Astrocyte of the spinal cord (primary cell): Measurements from ENCODE around the gene DUSP5.

Source experiments
- DNase-seq: peaks from one replicate; pipeline ENCODE4 v3.0.0; 2011; ENCODE audit warnings: low read depth, low spot score
- H3K4me3 ChIP-seq: 2 replicates; pipeline ENCODE4 v1.5.1; 2011; ENCODE audit warnings: low read depth, mild to moderate bottlenecking, low read length, moderate library complexity
- CTCF ChIP-seq: IDR thresholded peaks from 2 replicates; pipeline ENCODE4 v1.5.1; 2012; ENCODE audit warnings: low read depth, mild to moderate bottlenecking, low read length, inconsistent platforms
- in situ Hi-C: cut with HindIII; loops from 2 replicates; pipeline ENCODE4 v1.10.0; 2017; ENCODE audit warnings: low sequenced_read_pairs

DUSP5 gene

GRCh38 chr10:110488940-110489339, 8.8 kb upstream of the DUSP5 start:
- DNase-seq, result no peak
- H3K4me3 ChIP-seq, result no peak overlapping the region
- in situ Hi-C loops, result no loop called here
- no peak for TF ChIP-seq CTCF

GRCh38 chr10:110490640-110491039, 7.1 kb upstream of the DUSP5 start:
- in situ Hi-C loops, result no loop called here
- no peak for TF ChIP-seq CTCF
- DNase-seq, result no peak
- H3K4me3 ChIP-seq, result no peak overlapping the region

- peak; percentile 17 for DNase-seq
- no peak for TF ChIP-seq CTCF
- H3K4me3 ChIP-seq, result no peak overlapping the region
- in situ Hi-C loops, result no loop called here
These were observed 6.4 kb upstream of the DUSP5 start for GRCh38 chr10:110491346-110491745.

GRCh38 chr10:110492069-110492822, 5.5 kb upstream of the DUSP5 start:
- H3K4me3 ChIP-seq, result no peak overlapping the region
- no peak for TF ChIP-seq CTCF
- in situ Hi-C loops, result no loop called here
- peak; percentile 3 for DNase-seq

GRCh38 chr10:110493832-110494426, 3.8 kb upstream of the DUSP5 start:
- in situ Hi-C loops, result no loop called here
- DNase-seq, result peak; percentile 5
- H3K4me3 ChIP-seq, result no peak overlapping the region
- TF ChIP-seq CTCF, result no peak

- no peak for TF ChIP-seq CTCF
- no peak overlapping the region for H3K4me3 ChIP-seq
- no peak for DNase-seq
- in situ Hi-C loops, result no loop called here
These were observed 3.2 kb upstream of the DUSP5 start for GRCh38 chr10:110494532-110494931.
